GM12865 (cell line): ENCODE results near the gene ART4.

ENCODE experiments used
- DNase-seq: peaks from one replicate; pipeline ENCODE4 v3.0.0; 2010; ENCODE audit warnings: low read depth
- H3K4me3 ChIP-seq: 2 replicates; pipeline ENCODE4 v1.5.1; 2011; ENCODE audit warnings: mild to moderate bottlenecking, low read depth, low read length, control low read depth
- TF ChIP-seq, protein P1 (sequence below): IDR thresholded peaks from 2 replicates; pipeline ENCODE4 v1.5.1; 2011; ENCODE audit warnings: low read length, control low read depth, low read depth, inconsistent platforms; ENCODE audit not compliant: insufficient read depth; ENCODE audit errors: missing control alignments

ART4 gene

DNA sequence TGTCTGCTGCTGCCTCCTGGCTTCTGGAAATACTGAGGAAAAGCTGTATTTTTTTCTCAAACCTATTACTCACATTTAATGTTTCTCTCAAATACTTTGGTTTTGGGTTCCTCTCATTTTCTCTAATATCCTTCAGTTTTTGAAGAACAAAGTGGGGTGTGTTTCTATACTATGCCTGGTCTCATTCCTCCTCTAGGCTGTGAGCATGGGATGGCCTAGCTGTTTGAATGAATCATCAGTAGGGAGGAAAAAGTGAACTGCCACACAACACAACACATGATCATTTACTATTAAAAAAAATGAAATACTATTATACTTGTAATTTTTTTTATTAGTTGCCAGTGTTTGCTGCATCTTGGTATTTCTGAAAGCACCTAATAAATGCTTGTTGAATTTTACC, 18.1 kb downstream of the ART4 start:
- no peak for DNase-seq
- H3K4me3 ChIP-seq, result no peak overlapping the region
- TF ChIP-seq, protein P1, sequence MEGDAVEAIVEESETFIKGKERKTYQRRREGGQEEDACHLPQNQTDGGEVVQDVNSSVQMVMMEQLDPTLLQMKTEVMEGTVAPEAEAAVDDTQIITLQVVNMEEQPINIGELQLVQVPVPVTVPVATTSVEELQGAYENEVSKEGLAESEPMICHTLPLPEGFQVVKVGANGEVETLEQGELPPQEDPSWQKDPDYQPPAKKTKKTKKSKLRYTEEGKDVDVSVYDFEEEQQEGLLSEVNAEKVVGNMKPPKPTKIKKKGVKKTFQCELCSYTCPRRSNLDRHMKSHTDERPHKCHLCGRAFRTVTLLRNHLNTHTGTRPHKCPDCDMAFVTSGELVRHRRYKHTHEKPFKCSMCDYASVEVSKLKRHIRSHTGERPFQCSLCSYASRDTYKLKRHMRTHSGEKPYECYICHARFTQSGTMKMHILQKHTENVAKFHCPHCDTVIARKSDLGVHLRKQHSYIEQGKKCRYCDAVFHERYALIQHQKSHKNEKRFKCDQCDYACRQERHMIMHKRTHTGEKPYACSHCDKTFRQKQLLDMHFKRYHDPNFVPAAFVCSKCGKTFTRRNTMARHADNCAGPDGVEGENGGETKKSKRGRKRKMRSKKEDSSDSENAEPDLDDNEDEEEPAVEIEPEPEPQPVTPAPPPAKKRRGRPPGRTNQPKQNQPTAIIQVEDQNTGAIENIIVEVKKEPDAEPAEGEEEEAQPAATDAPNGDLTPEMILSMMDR, result no peak

DNA sequence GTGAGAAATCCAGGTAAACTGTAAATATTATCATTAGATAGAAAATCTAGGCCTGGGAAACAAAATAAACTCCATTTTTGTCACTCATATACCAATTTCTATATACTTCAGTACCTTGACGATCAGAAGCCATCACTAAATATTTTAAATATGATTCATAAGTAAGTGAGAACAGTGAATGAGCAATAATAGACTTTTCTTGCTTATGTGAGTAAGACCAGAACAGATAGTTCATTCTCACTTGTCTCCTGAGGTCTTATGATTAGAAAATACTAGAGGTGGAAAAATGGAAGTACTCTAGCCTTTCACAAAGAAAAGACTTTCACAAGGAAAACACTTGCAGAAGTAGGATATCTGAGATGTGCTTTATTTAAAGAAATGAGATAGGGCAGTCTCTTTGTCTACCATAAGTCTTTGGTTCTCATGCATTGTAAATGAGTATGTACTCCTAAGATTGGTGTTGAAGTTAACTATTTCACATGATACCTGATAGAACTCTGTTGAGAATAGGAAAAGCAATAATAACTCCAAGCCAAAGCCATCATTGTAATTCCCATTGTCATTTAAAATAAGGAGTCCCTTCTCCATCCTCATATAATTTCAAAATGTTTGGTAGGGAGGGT, 19.2 kb downstream of the ART4 start:
- DNase-seq, result no peak
- no peak overlapping the region for H3K4me3 ChIP-seq
- TF ChIP-seq, protein P1, result no peak

DNA sequence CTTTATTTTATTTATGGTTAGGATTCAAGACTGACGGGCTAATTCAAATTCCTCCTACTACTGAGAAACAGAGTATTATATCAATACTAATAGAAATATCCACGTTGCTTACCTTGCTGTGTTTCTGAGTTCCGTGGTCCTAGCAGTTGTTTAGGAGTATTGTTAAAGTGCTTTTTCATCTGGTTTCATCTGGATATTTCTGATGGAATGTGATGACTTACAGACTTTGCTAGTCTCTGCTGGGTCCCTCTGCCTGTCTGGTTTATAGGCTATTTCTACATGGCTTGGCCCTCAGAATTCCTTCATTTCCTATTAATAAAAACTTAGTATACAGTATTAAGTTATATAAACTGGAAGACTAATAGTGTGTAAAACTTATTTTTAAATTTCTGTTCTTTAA, 29.3 kb downstream of the ART4 start, which contains the start of gene SMCO3:
TSS of gene SMCO3 (minus strand) at position 169 of the 400 bp plus-strand sequence. CDS start 7,502 bp downstream, outside the sequence.
- H3K4me3 ChIP-seq, result no peak within 1 kb of the TSS
- TF ChIP-seq, protein P1, result no peak
- no peak for DNase-seq

DNA sequence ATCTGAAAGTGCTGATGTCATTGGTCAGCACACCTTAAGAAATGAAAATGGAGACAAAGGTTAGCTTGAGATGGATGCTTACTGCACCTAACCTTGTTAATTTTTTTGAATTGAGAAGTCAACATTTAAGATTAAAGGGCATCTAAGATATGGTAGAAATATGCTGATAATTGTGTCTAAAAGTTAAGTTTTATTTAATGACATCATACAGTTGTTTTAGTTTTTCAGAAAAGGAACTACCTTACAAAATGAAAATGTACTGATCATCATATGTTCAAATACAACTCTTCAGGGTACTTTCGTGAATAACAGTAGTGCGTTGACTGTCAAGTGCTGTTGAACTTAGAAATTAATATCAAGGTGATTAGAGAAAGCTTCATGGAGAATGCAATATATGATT, 31.8 kb downstream of the ART4 start:
- H3K4me3 ChIP-seq, result no peak overlapping the region
- TF ChIP-seq, protein P1, result no peak
- no peak for DNase-seq

DNA sequence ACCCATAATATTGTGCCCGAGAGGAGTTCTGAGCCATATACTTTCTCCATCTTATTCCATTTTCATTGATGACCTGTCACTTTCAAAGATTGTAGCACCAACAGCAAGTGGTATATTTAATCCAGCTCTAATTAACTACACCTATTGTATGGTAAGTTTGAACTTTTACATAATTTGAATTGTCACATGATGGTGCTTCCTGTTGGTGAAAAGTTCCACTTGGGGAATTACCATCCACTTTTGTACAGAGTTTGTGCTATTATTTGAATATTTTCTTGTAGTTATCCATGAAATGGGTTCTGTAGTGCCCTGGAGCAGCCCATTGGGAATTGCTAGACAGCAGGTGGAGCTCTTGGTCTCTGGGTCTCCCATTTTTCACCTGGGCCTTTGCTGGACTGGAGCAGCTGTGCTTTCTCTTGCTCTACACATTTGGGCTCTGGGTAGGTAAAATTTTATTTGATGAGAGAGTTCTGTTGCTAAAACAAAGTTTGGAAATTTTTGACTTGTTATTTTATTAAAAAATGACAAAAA, 32.3 kb downstream of the ART4 start:
- DNase-seq, result peak; percentile 4

DNA sequence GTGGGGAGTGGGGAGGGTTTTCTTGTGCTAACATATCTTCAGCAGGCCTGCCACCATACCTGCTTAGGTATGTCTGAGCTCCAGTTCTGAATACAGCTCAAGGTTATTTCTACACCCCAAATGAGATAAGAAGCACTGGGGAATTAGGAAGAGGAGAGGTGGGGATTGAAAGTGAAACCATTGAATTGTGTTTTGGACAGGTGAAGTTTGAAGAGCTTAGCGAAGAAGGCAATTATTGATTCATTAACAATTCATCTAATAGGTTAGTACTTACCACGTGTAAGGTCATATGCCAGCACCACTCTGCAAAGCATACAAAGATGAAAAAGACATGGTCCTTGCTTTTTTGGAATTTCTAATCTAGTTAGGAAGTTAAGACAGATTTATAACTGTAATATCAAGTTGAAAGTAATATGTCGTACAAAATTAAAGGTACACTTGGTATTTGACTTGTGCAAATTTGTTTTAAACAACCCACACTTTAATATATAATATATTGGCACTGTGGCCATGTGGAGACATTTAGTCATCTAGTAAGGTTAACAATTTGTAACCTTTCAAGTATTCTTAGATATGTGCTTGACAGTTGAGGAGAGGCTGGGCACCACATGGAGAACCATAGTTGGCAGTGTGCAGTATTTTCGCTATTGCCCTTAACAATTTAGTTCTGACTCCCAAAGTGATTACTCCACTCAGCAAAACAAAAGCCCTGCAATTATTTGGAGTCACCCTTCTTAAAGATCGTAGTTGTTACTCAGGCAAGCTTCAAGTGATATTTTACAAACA, 33.0 kb downstream of the ART4 start:
- no peak overlapping the region for H3K4me3 ChIP-seq
- TF ChIP-seq, protein P1, result no peak
- no peak for DNase-seq

More for the DNA sequence above, 32.3 kb downstream of the ART4 start:
- H3K4me3 ChIP-seq, result no peak overlapping the region
- TF ChIP-seq, protein P1, result peak; percentile 1
